ENCODE measurements around the gene P2RY8. TPM values are rescaled to one million over a fixed set of nuclear protein-coding genes. Genes with fewer than 3 reads are reported as not detected.

P2RY8 gene
- total and polyA plus RNA-seq, 7 donors = 0.79 to 4.1 (median 1.5) TPM

- no peak overlapping the region for H3K4me3 ChIP-seq
- no peak for TF ChIP-seq CTCF (IDR thresholded peaks at IDR 0.05)
- H3K4me1 ChIP-seq = no peaks in the 10 kb centered on the region
- H3K27me3 ChIP-seq (ENCODE audit: insufficient read depth in 3 of 3, low read length in 2 of 3) = no peaks in the 10 kb centered on the region
- WGBS, 3 donors = 83 to 88% (median 83%) methylated on average over 6 of the region's 6 CpGs
- H3K27ac ChIP-seq = no peak overlapping the region
- intact Hi-C loops (cut with DNase I) = no loop called here
- DNase-seq = no peak
- ATAC-seq = no peak
- no peaks in the 10 kb centered on the region for H3K36me3 ChIP-seq (ENCODE audit: insufficient read depth in 1 of 2, low read depth in 1 of 2)
- H3K9me3 ChIP-seq = no peaks in the 10 kb centered on the region
Measured at GRCh38 chrX:1529756-1530155, 7.2 kb downstream of the P2RY8 start.

GRCh38 chrX:1529328-1529727 is 7.7 kb downstream of the P2RY8 start:
- no peak for DNase-seq
- Histone ChIP-seq H3K9me3 (no peaks in the 10 kb centered on the region), H3K4me1 (no peaks in the 10 kb centered on the region), H3K36me3 (ENCODE audit: insufficient read depth in 1 of 2, low read depth in 1 of 2) (no peaks in the 10 kb centered on the region), H3K27ac (no peak overlapping the region), H3K27me3 (ENCODE audit: insufficient read depth in 3 of 3, low read length in 2 of 3) (no peaks in the 10 kb centered on the region), H3K4me3 (no peak overlapping the region)
- no peak for TF ChIP-seq CTCF (IDR thresholded peaks at IDR 0.05)
- intact Hi-C loops (cut with DNase I) = no loop called here
- 62 to 71% (median 68%) methylated on average over 2 of the region's 2 CpGs for WGBS, 3 donors
- ATAC-seq = no peak

DNA sequence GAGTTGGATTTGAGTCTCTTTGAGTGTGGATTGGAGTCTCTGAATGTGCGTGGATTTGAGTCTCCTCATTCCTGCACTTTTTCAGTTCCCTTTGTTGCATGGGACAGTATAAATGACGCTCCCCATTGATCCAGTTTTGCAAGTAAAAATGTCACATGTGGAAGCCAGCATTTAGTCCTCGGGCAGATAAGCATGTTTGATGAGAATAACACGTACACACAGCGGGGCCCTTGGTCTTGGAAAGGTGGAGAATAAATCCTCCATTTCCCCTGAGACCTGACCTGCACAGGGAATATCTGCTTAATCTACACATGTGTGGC is 8.1 kb downstream of the P2RY8 start:
- no peaks in the 10 kb centered on the region for H3K9me3 ChIP-seq
- no peaks in the 10 kb centered on the region for H3K36me3 ChIP-seq (ENCODE audit: insufficient read depth in 1 of 2, low read depth in 1 of 2)
- DNase-seq (no peak), ATAC-seq (no peak)
- no peak overlapping the region for H3K4me3 ChIP-seq
- intact Hi-C loops (cut with DNase I) = no loop called here
- WGBS, 3 donors = 70 to 81% (median 72%) methylated on average over 5 of the region's 5 CpGs
- H3K4me1 ChIP-seq = no peaks in the 10 kb centered on the region
- no peaks in the 10 kb centered on the region for H3K27me3 ChIP-seq (ENCODE audit: insufficient read depth in 3 of 3, low read length in 2 of 3)
- TF ChIP-seq CTCF (IDR thresholded peaks at IDR 0.05) = no peak
- H3K27ac ChIP-seq = no peak overlapping the region

DNA sequence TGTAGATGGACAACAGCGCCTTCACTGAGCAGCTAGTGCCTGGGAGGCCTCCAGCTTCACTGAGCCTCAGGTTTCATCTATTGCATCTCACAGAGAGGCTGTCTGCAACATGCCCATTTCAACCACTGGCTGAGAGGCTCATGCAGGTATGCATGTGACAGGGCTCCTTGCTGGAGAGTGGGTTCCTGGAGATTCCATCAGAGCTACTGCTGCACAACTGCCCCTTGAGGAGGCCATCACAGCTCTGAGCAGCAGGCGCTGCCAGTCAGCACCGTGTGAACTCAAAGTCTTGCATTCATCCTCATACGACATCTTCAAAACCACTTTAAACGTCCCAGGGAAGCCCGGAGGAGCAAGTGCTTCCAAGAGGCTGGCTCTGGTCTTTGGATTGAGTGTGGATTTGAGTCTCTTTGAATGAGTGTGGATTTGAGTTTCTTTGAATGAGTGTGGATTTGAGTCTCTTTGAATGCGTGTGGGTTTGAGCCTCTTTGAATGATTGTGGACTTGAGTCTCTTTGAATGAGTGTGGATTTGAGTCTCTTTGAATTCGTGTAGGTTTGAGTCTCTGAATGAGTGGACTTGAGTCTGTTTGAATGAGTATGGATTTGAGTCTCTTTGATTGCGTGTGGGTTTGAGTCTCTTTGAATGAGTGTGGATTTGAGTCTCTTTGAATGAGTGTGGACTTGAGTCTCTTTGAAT is 8.7 kb downstream of the P2RY8 start:
- Histone ChIP-seq H3K4me3 (no peak overlapping the region), H3K27me3 (ENCODE audit: insufficient read depth in 3 of 3, low read length in 2 of 3) (no peaks in the 10 kb centered on the region), H3K27ac (no peak overlapping the region), H3K36me3 (ENCODE audit: insufficient read depth in 1 of 2, low read depth in 1 of 2) (no peaks in the 10 kb centered on the region), H3K4me1 (no peaks in the 10 kb centered on the region), H3K9me3 (no peaks in the 10 kb centered on the region)
- ATAC-seq (no peak), DNase-seq (no peak)
- TF ChIP-seq CTCF (IDR thresholded peaks at IDR 0.05) = no peak
- intact Hi-C loops (cut with DNase I) = no loop called here
- 74 to 75% (median 75%) methylated on average over 9 of the region's 9 CpGs for WGBS, 3 donors

DNA sequence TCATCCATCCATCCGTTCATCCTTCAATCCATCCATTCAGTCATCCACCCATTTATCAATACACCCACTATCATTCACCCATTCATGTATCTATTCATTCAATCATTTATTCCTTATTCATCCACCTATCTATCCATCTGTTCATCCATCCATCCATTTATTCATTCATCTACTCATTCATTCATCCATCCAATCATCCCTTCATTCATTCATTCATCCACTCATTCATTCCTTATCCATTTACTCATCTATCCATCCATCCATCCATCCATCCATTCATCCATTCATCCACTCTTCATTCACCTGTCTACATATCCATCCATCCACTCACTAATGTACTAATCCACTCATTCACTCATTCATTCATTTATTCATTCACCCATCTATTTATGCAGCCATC is 9.5 kb downstream of the P2RY8 start:
- Histone ChIP-seq H3K36me3 (ENCODE audit: insufficient read depth in 1 of 2, low read depth in 1 of 2) (no peaks in the 10 kb centered on the region), H3K27me3 (ENCODE audit: insufficient read depth in 3 of 3, low read length in 2 of 3) (no peaks in the 10 kb centered on the region), H3K9me3 (no peaks in the 10 kb centered on the region), H3K27ac (no peak overlapping the region), H3K4me3 (no peak overlapping the region), H3K4me1 (no peaks in the 10 kb centered on the region)
- no peak for TF ChIP-seq CTCF (IDR thresholded peaks at IDR 0.05)
- DNase-seq (no peak), ATAC-seq (no peak)
- 70 to 87% (median 86%) methylated on average over 1 of the region's 1 CpG for WGBS, 3 donors
- intact Hi-C loops (cut with DNase I) = no loop called here
